ENCODE measurements around the gene PLXNA4. TPM values are rescaled to one million over a fixed set of nuclear protein-coding genes. Genes with fewer than 3 reads are reported as not detected.

The PLXNA4 gene
- total RNA-seq, 4 donors from 2014 or later: 0.31 to 0.66 (median 0.43) TPM

GRCh38 chr7:132458729-132459128 lies 117.5 kb downstream of the PLXNA4 start:
- intact Hi-C loops (cut with DNase I; ENCODE audit: low total_unique reads) (no loop called here), in situ Hi-C loops (cut with MboI; ENCODE audit: low sequenced_read_pairs in 4 of 4) (no loop called here)
- H3K27ac ChIP-seq: no peak overlapping the region
- H3K36me3 ChIP-seq: no peaks in the 10 kb centered on the region
- H3K9me3 ChIP-seq: no peaks in the 10 kb centered on the region
- no peak for TF ChIP-seq POLR2A (IDR thresholded peaks at IDR 0.05)
- TF ChIP-seq, protein P1, sequence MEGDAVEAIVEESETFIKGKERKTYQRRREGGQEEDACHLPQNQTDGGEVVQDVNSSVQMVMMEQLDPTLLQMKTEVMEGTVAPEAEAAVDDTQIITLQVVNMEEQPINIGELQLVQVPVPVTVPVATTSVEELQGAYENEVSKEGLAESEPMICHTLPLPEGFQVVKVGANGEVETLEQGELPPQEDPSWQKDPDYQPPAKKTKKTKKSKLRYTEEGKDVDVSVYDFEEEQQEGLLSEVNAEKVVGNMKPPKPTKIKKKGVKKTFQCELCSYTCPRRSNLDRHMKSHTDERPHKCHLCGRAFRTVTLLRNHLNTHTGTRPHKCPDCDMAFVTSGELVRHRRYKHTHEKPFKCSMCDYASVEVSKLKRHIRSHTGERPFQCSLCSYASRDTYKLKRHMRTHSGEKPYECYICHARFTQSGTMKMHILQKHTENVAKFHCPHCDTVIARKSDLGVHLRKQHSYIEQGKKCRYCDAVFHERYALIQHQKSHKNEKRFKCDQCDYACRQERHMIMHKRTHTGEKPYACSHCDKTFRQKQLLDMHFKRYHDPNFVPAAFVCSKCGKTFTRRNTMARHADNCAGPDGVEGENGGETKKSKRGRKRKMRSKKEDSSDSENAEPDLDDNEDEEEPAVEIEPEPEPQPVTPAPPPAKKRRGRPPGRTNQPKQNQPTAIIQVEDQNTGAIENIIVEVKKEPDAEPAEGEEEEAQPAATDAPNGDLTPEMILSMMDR (IDR thresholded peaks at IDR 0.05 in 4 of 5, conservative IDR thresholded peaks at IDR 0.05 in 1 of 5): no peak
- H3K27me3 ChIP-seq: no peaks in the 10 kb centered on the region
- H3K4me1 ChIP-seq: no peaks in the 10 kb centered on the region
- H3K4me3 ChIP-seq: no peak overlapping the region
- no peak for ATAC-seq
- DNase-seq: no peak

GRCh38 chr7:132457658-132458057 lies 118.6 kb downstream of the PLXNA4 start:
- no peak for ATAC-seq
- no peak for DNase-seq
- in situ Hi-C loops (cut with MboI; ENCODE audit: low sequenced_read_pairs in 4 of 4) (no loop called here), intact Hi-C loops (cut with DNase I; ENCODE audit: low total_unique reads) (no loop called here)
- Histone ChIP-seq H3K4me3 (no peak overlapping the region), H3K36me3 (no peaks in the 10 kb centered on the region), H3K27ac (no peak overlapping the region), H3K4me1 (no peaks in the 10 kb centered on the region), H3K9me3 (no peaks in the 10 kb centered on the region), H3K27me3 (no peaks in the 10 kb centered on the region)
- TF ChIP-seq, protein P1 (IDR thresholded peaks at IDR 0.05 in 4 of 5, conservative IDR thresholded peaks at IDR 0.05 in 1 of 5): no peak
- no peak for TF ChIP-seq POLR2A (IDR thresholded peaks at IDR 0.05)

GRCh38 chr7:132456418-132456817 lies 119.9 kb downstream of the PLXNA4 start:
- H3K36me3 ChIP-seq: no peaks in the 10 kb centered on the region
- no peak for ATAC-seq
- in situ Hi-C loops (cut with MboI; ENCODE audit: low sequenced_read_pairs in 4 of 4): no loop called here
- no peak for DNase-seq
- intact Hi-C loops (cut with DNase I; ENCODE audit: low total_unique reads): no loop called here
- no peak overlapping the region for H3K27ac ChIP-seq
- H3K27me3 ChIP-seq: no peaks in the 10 kb centered on the region
- no peaks in the 10 kb centered on the region for H3K9me3 ChIP-seq
- no peak overlapping the region for H3K4me3 ChIP-seq
- TF ChIP-seq POLR2A (IDR thresholded peaks at IDR 0.05): no peak
- TF ChIP-seq, protein P1 (IDR thresholded peaks at IDR 0.05 in 4 of 5, conservative IDR thresholded peaks at IDR 0.05 in 1 of 5): no peak
- no peaks in the 10 kb centered on the region for H3K4me1 ChIP-seq

DNA sequence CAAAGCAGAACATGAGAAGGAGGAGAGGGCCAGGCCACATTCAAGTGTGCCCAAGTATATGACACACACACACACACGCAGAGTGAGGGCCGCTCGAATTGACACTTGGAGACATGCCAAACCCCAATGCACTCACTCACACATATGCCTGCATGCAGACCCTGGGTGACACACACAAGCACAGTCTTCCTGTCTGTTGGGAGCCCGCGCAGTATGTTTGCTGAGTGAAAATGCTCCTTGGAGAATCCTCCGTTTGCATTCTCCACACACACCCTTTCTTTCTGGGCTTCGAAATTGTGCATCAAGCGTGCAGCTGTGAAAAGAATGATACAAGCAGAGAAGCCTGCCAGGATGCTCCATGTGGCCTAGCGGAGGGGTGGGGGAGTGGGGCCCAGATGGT lies 120.9 kb downstream of the PLXNA4 start:
- no peak for TF ChIP-seq POLR2A (IDR thresholded peaks at IDR 0.05)
- TF ChIP-seq, protein P1 (IDR thresholded peaks at IDR 0.05 in 4 of 5, conservative IDR thresholded peaks at IDR 0.05 in 1 of 5): no peak
- no peaks in the 10 kb centered on the region for H3K9me3 ChIP-seq
- H3K27me3 ChIP-seq: no peaks in the 10 kb centered on the region
- intact Hi-C loops (cut with DNase I; ENCODE audit: low total_unique reads) (no loop called here), in situ Hi-C loops (cut with MboI; ENCODE audit: low sequenced_read_pairs in 4 of 4) (no loop called here)
- no peak overlapping the region for H3K4me3 ChIP-seq
- H3K27ac ChIP-seq: no peak overlapping the region
- no peaks in the 10 kb centered on the region for H3K36me3 ChIP-seq
- no peaks in the 10 kb centered on the region for H3K4me1 ChIP-seq
- no peak for ATAC-seq
- DNase-seq: no peak

GRCh38 chr7:132453826-132454225 lies 122.4 kb downstream of the PLXNA4 start:
- H3K27me3 ChIP-seq: no peaks in the 10 kb centered on the region
- H3K36me3 ChIP-seq: no peaks in the 10 kb centered on the region
- intact Hi-C loops (cut with DNase I; ENCODE audit: low total_unique reads): no loop called here
- H3K27ac ChIP-seq: no peak overlapping the region
- H3K4me3 ChIP-seq: no peak overlapping the region
- no peaks in the 10 kb centered on the region for H3K4me1 ChIP-seq
- no peaks in the 10 kb centered on the region for H3K9me3 ChIP-seq
- ATAC-seq: no peak
- in situ Hi-C loops (cut with MboI; ENCODE audit: low sequenced_read_pairs in 4 of 4): no loop called here
- no peak for DNase-seq
- TF ChIP-seq, protein P1 (IDR thresholded peaks at IDR 0.05 in 4 of 5, conservative IDR thresholded peaks at IDR 0.05 in 1 of 5): no peak
